ENCODE data around the gene RAB32.

DNA sequence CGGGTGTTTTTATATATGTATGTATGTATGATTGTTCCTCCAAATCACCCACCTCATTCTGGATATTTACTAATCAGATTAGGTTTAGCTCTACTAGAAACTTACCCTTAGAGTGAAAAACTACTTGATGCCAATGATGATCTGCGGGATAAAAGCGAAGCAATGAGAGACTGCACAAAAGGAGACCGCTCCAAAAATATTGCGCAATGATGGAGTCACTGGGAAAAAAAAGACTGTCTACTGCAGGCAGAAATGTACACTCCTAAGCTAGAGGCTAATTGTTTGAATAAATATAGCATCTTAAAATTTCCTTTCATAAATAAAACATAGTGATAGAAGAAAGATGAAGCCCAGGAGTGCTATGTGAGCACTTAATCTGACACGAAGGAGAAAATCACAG lies 7.3 kb downstream of the RAB32 start:
- TF ChIP-seq POLR2A (IDR thresholded peaks at IDR 0.05; ENCODE audit: low read depth, low read length) (no peak), CTCF (conservative IDR thresholded peaks at IDR 0.05; ENCODE audit: low read depth, low read length) (no peak), MAFK (IDR thresholded peaks at IDR 0.05; ENCODE audit: low read depth, low read length) (no peak), CHD1 (IDR thresholded peaks at IDR 0.05; ENCODE audit: low read depth, low read length) (no peak), SMC3 (IDR thresholded peaks at IDR 0.05; ENCODE audit: low read depth, low read length) (no peak), NFE2L2 (IDR thresholded peaks at IDR 0.05; ENCODE audit: low read depth, low read length) (no peak), BHLHE40 (IDR thresholded peaks at IDR 0.05; ENCODE audit: low read depth, low read length) (no peak), USF2 (IDR thresholded peaks at IDR 0.05; ENCODE audit: low read depth, low read length) (no peak)
